SK-N-SH (cell line): Measurements from ENCODE around the gene SLC7A5. TPM values are rescaled to one million over a fixed set of nuclear protein-coding genes. Genes with fewer than 3 reads are reported as not detected.

Experiments
- CTCF ChIA-PET: fragments of 300-600, 350-600 bp; formaldehyde crosslinking; extraction: SDS; loops from one replicate; lab custom pipeline; 2021; lab: Yijun Ruan, JAX
- POLR2A ChIA-PET: fragments of 350-600 bp; sonication (Branson Sonifier 250); formaldehyde crosslinking; extraction: SDS; loops from one replicate; lab custom pipeline; 2020; ENCODE audit warnings: antibody characterized with exemption, inconsistent platforms; lab: Yijun Ruan, JAX
- DNase-seq: peaks from one replicate; pipeline ENCODE4 v3.0.0; 2012
- H2AFZ ChIP-seq: fragments of 200-600 bp; sonication (generic); 2 replicates; pipeline ENCODE4 v1.8.1; 2016; ENCODE audit warnings: antibody characterized with exemption, mild to moderate bottlenecking, low read depth
- H3F3A ChIP-seq: fragments of 200-600 bp; sonication (generic); replicated peaks from 2 replicates; pipeline ENCODE3; 2016; ENCODE audit warnings: antibody characterized with exemption, mild to moderate bottlenecking; ENCODE audit not compliant: insufficient read depth
- H3K27ac ChIP-seq, 2 experiments: fragments of 200-500 bp in 1 of 2; fragments of 200-600 bp in 1 of 2; sonication (Bioruptor generic) in 1 of 2; sonication (generic), shearing (Covaris generic) in 1 of 2; 2 replicates each; pipeline versions ENCODE4 v1.5.1 to v1.6.1; 2014 to 2016; ENCODE audit warnings: low read depth in 2 of 2, inconsistent platforms in 1 of 2, low read length in 1 of 2, mild to moderate bottlenecking in 1 of 2, mixed read lengths in 1 of 2
- H3K27me3 ChIP-seq: fragments of 200-600 bp; sonication (generic), shearing (Covaris generic); 2 replicates; pipeline ENCODE4 v1.6.1; 2016; ENCODE audit warnings: mixed run types; ENCODE audit not compliant: insufficient read depth
- H3K36me3 ChIP-seq, 2 experiments: fragments of 200-500 bp in 1 of 2; fragments of 200-600 bp in 1 of 2; sonication (Bioruptor generic) in 1 of 2; sonication (generic) in 1 of 2; replicated peaks in 1 of 2; 2 replicates each; pipeline versions ENCODE3 to v1.5.1; 2014 to 2016; ENCODE audit warnings: low read length in 1 of 2, mild to moderate bottlenecking in 1 of 2; ENCODE audit not compliant: insufficient read depth in 2 of 2, control insufficient read depth in 1 of 2
- H3K4me1 ChIP-seq, 2 experiments: fragments of 200-500 bp in 1 of 2; fragments of 200-600 bp in 1 of 2; sonication (Bioruptor generic) in 1 of 2; sonication (generic), shearing (Covaris generic) in 1 of 2; 2 replicates each; pipeline versions ENCODE4 v1.5.1 to v1.6.1; 2014 to 2016; ENCODE audit warnings: low read depth in 1 of 2, low read length in 1 of 2, mixed run types in 1 of 2; ENCODE audit not compliant: insufficient read depth in 2 of 2, control insufficient read depth in 1 of 2
- H3K4me2 ChIP-seq: fragments of 200-600 bp; sonication (generic), shearing (Covaris generic); 2 replicates; pipeline ENCODE4 v1.6.1; 2017; ENCODE audit warnings: mixed run types
- H3K4me3 ChIP-seq, 2 experiments: fragments of 200-500 bp in 1 of 2; fragments of 200-600 bp in 1 of 2; sonication (Bioruptor generic) in 1 of 2; sonication (generic), shearing (Covaris generic) in 1 of 2; 2 replicates each; pipeline versions ENCODE4 v1.5.1 to v1.8.1; 2014 to 2016; ENCODE audit warnings: low read depth in 2 of 2, inconsistent platforms in 1 of 2, low read length in 1 of 2, mild to moderate bottlenecking in 1 of 2, mixed read lengths in 1 of 2, moderate library complexity in 1 of 2
- H3K79me2 ChIP-seq: fragments of 200-600 bp; sonication (generic); 2 replicates; pipeline ENCODE4 v1.8.1; 2017; ENCODE audit warnings: mild to moderate bottlenecking; ENCODE audit not compliant: insufficient read depth
- H3K9ac ChIP-seq: fragments of 200-600 bp; sonication (generic); 2 replicates; pipeline ENCODE4 v1.6.1; 2017; ENCODE audit warnings: mixed run types
- H3K9me2 ChIP-seq: fragments of 200-600 bp; sonication (generic); 2 replicates; pipeline ENCODE4 v1.6.1; 2017; ENCODE audit warnings: mixed run types
- H3K9me3 ChIP-seq: fragments of 200-600 bp; sonication (generic); 2 replicates; pipeline ENCODE4 v1.6.1; 2017; ENCODE audit warnings: mixed run types, mild to moderate bottlenecking, moderate library complexity
- H4K20me1 ChIP-seq: fragments of 200-600 bp; sonication (generic); 2 replicates; pipeline ENCODE4 v1.6.1; 2017; ENCODE audit warnings: mild to moderate bottlenecking, mixed run types; ENCODE audit not compliant: insufficient read depth
- CHD2 ChIP-seq: fragments of 150-350 bp; IDR thresholded peaks from 2 replicates; pipeline ENCODE4 v1.6.1; 2018; ENCODE audit warnings: low read length; ENCODE audit not compliant: partially characterized antibody
- ELF1 ChIP-seq: IDR thresholded peaks from 2 replicates; pipeline ENCODE4 v1.4.0; 2012
- FOSL2 ChIP-seq: IDR thresholded peaks from 2 replicates; pipeline ENCODE4 v1.4.0; 2012; ENCODE audit warnings: low read depth, mild to moderate bottlenecking, moderate library complexity, borderline replicate concordance
- FOXJ3 ChIP-seq: sonication (generic); formaldehyde crosslinking; IDR thresholded peaks from 2 replicates; pipeline ENCODE4 v1.5.1; 2020; ENCODE audit warnings: mild to moderate bottlenecking, missing genetic modification reagents
- MEF2A ChIP-seq: IDR thresholded peaks from 2 replicates; pipeline ENCODE4 v1.4.0; 2012; ENCODE audit warnings: low read depth, borderline replicate concordance
- MXI1 ChIP-seq: IDR thresholded peaks from 2 replicates; pipeline ENCODE4 v1.6.1; 2012; ENCODE audit warnings: mild to moderate bottlenecking, low read depth, low read length, improper control_type of control experiment
- NFIC ChIP-seq: IDR thresholded peaks from 2 replicates; pipeline ENCODE4 v1.4.0; 2012; ENCODE audit warnings: borderline replicate concordance
- RAD21 ChIP-seq: IDR thresholded peaks from 2 replicates; pipeline ENCODE4 v1.6.1; 2012; ENCODE audit warnings: mild to moderate bottlenecking, low read length
- RXRA ChIP-seq: IDR thresholded peaks from 2 replicates; pipeline ENCODE4 v1.4.0; 2012; ENCODE audit warnings: low read depth, mild to moderate bottlenecking, borderline replicate concordance
- SMC3 ChIP-seq: IDR thresholded peaks from 2 replicates; pipeline ENCODE4 v1.6.1; 2012; ENCODE audit warnings: low read depth, low read length, improper control_type of control experiment
- TAF1 ChIP-seq: IDR thresholded peaks from 2 replicates; pipeline ENCODE4 v1.6.1; 2012; ENCODE audit warnings: low read depth, mild to moderate bottlenecking, low read length, moderate library complexity, borderline replicate concordance
- TEAD4 ChIP-seq: IDR thresholded peaks from 2 replicates; pipeline ENCODE4 v1.4.0; 2012; ENCODE audit warnings: mild to moderate bottlenecking, borderline replicate concordance; ENCODE audit not compliant: insufficient read depth
- YY1 ChIP-seq: IDR thresholded peaks from 2 replicates; pipeline ENCODE4 v1.4.0; 2012; ENCODE audit warnings: low read depth, mild to moderate bottlenecking
- WGBS: methylation state at CpG from one replicate; pipeline ENCODE4 v1.1.6; 2017; ENCODE audit warnings: low lambda C conversion rate; 5-methylcytosine and 5-hydroxymethylcytosine counted together
- polyA plus RNA-seq, 3 experiments: library from polyadenylated mRNA; depleted of rRNA; stranded (reverse); fragments of >200 nt; gene quantifications; 2 replicates each; pipeline ENCODE4 v1.2.3, GENCODE V29; 2012
- TF ChIP-seq, protein P1 (sequence below): fragments of 200-600 bp; sonication (generic); IDR thresholded peaks from 2 replicates; pipeline ENCODE4 v1.6.1; 2017; ENCODE audit warnings: antibody characterized with exemption, mild to moderate bottlenecking, moderate library complexity
- TF ChIP-seq, protein P2 (sequence below): fragments of 150-350 bp; IDR thresholded peaks from 2 replicates; pipeline ENCODE4 v1.6.1; 2016; ENCODE audit warnings: mild to moderate bottlenecking, low read depth, low read length
- TF ChIP-seq, protein P3 (sequence below): IDR thresholded peaks from 2 replicates; pipeline ENCODE4 v1.6.1; 2012; ENCODE audit warnings: mild to moderate bottlenecking, low read depth, low read length, moderate library complexity
- TF ChIP-seq, protein P4 (sequence below): fragments of 150-350 bp; IDR thresholded peaks from 2 replicates; pipeline ENCODE4 v1.6.1; 2017; ENCODE audit warnings: antibody characterized with exemption, low read length, low read depth, borderline replicate concordance

SLC7A5 gene
- polyA plus RNA-seq, 1 of the 3 experiments (the other 2 are of a cell fraction): 15.1 TPM

DNA sequence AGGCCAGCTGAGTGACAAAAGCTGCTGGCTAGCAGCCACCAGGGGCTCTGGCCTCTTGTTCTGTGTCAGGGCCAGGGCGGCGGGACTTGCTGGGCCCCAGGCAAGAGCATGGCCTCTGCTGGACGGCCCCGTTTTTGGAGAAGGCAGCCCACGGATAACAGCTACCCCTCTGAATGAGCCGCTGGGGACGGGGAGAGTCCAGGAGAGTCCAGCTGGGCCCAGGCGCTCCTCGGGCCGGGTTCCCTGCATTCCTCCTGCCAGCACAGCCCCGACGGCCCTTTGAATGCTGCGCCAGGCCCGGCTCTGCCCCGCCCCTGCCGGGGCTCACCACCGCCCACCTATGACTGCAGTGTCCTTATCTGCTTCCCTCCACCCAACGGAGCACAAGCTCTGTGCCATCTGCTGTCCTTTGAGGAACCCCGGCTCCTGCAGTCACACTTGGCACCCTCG lies 33.4 kb downstream of the SLC7A5 start:
- H3K79me2 ChIP-seq: no peaks in the 10 kb centered on the region

More for the DNA sequence above, 33.4 kb downstream of the SLC7A5 start:
- 70% methylated on average over 3 of the region's 20 CpGs for WGBS
- Histone ChIP-seq H3K4me1 (peaks cover 7 to 21% of the 10 kb centered on the region in 2 experiments; a peak in 2 of 4 replicates), H3F3A (no peaks in the 10 kb centered on the region), H4K20me1 (no peaks in the 10 kb centered on the region), H2AFZ (no peak overlapping the region), H3K9me2 (no peaks in the 10 kb centered on the region), H3K27me3 (no peaks in the 10 kb centered on the region), H3K4me2 (no peak overlapping the region), H3K4me3 (no peak overlapping the region), H3K9ac (no peak overlapping the region), H3K36me3 (peaks cover 7 to 51% of the 10 kb centered on the region in 2 experiments), H3K27ac (no peak overlapping the region; a peak in 1 of 4 replicates), H3K9me3 (no peaks in the 10 kb centered on the region)
- ChIA-PET CTCF (interaction anchor here (0.9 to 10.0 kb wide), 9 partner anchors 9 to 902 kb away, joined by 3 to 108 read pairs (median 6); no protein-coding TSS in a partner anchor), POLR2A (interaction anchor here (1.3 to 2.7 kb wide), 3 partner anchors 17 to 29 kb away, joined by 3 to 15 read pairs (median 6); no protein-coding TSS in a partner anchor)
- TF ChIP-seq YY1 (no peak), SMC3 (no peak), FOXJ3 (CRISPR knock-in tag) (no peak), NFIC (no peak), TAF1 (no peak), MEF2A (no peak), CHD2 (no peak), MXI1 (no peak), TEAD4 (no peak), FOSL2 (no peak), RXRA (no peak), ELF1 (no peak), RAD21 (no peak)
- TF ChIP-seq, protein P1, sequence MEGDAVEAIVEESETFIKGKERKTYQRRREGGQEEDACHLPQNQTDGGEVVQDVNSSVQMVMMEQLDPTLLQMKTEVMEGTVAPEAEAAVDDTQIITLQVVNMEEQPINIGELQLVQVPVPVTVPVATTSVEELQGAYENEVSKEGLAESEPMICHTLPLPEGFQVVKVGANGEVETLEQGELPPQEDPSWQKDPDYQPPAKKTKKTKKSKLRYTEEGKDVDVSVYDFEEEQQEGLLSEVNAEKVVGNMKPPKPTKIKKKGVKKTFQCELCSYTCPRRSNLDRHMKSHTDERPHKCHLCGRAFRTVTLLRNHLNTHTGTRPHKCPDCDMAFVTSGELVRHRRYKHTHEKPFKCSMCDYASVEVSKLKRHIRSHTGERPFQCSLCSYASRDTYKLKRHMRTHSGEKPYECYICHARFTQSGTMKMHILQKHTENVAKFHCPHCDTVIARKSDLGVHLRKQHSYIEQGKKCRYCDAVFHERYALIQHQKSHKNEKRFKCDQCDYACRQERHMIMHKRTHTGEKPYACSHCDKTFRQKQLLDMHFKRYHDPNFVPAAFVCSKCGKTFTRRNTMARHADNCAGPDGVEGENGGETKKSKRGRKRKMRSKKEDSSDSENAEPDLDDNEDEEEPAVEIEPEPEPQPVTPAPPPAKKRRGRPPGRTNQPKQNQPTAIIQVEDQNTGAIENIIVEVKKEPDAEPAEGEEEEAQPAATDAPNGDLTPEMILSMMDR: no peak
- TF ChIP-seq, protein P2, sequence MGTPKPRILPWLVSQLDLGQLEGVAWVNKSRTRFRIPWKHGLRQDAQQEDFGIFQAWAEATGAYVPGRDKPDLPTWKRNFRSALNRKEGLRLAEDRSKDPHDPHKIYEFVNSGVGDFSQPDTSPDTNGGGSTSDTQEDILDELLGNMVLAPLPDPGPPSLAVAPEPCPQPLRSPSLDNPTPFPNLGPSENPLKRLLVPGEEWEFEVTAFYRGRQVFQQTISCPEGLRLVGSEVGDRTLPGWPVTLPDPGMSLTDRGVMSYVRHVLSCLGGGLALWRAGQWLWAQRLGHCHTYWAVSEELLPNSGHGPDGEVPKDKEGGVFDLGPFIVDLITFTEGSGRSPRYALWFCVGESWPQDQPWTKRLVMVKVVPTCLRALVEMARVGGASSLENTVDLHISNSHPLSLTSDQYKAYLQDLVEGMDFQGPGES: no peak
- TF ChIP-seq, protein P3, sequence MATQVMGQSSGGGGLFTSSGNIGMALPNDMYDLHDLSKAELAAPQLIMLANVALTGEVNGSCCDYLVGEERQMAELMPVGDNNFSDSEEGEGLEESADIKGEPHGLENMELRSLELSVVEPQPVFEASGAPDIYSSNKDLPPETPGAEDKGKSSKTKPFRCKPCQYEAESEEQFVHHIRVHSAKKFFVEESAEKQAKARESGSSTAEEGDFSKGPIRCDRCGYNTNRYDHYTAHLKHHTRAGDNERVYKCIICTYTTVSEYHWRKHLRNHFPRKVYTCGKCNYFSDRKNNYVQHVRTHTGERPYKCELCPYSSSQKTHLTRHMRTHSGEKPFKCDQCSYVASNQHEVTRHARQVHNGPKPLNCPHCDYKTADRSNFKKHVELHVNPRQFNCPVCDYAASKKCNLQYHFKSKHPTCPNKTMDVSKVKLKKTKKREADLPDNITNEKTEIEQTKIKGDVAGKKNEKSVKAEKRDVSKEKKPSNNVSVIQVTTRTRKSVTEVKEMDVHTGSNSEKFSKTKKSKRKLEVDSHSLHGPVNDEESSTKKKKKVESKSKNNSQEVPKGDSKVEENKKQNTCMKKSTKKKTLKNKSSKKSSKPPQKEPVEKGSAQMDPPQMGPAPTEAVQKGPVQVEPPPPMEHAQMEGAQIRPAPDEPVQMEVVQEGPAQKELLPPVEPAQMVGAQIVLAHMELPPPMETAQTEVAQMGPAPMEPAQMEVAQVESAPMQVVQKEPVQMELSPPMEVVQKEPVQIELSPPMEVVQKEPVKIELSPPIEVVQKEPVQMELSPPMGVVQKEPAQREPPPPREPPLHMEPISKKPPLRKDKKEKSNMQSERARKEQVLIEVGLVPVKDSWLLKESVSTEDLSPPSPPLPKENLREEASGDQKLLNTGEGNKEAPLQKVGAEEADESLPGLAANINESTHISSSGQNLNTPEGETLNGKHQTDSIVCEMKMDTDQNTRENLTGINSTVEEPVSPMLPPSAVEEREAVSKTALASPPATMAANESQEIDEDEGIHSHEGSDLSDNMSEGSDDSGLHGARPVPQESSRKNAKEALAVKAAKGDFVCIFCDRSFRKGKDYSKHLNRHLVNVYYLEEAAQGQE: no peak
- TF ChIP-seq, protein P4, sequence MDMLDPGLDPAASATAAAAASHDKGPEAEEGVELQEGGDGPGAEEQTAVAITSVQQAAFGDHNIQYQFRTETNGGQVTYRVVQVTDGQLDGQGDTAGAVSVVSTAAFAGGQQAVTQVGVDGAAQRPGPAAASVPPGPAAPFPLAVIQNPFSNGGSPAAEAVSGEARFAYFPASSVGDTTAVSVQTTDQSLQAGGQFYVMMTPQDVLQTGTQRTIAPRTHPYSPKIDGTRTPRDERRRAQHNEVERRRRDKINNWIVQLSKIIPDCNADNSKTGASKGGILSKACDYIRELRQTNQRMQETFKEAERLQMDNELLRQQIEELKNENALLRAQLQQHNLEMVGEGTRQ: no peak
- no peak for DNase-seq
